GM12878 (cell line): ENCODE measurements around the gene PSAT1.

Source experiments
- CTCF ChIP-seq, 3 experiments: IDR thresholded peaks in 2 of 3; conservative IDR thresholded peaks in 1 of 3; 2 replicates each; pipeline ENCODE4 v1.5.1; 2011; ENCODE audit warnings: low read depth in 3 of 3, low read length in 3 of 3, mild to moderate bottlenecking in 3 of 3, control low read depth in 2 of 3, moderate library complexity in 2 of 3, inconsistent platforms in 1 of 3, mixed read lengths in 1 of 3; ENCODE audit not compliant: control insufficient read depth in 2 of 3, insufficient read depth in 1 of 3; ENCODE audit errors: extremely low read depth in 1 of 3
- EZH2 ChIP-seq: IDR thresholded peaks from 2 replicates; pipeline ENCODE4 v1.6.1; 2012; ENCODE audit warnings: low read depth, mild to moderate bottlenecking, control low read depth, inconsistent platforms, low read length, borderline replicate concordance; ENCODE audit not compliant: control insufficient read depth
- SUZ12 ChIP-seq: fragments of 200-600 bp; sonication (generic); IDR thresholded peaks from one replicate; pipeline ENCODE4 v1.6.1; 2018; ENCODE audit warnings: antibody characterized with exemption, mild to moderate bottlenecking; ENCODE audit not compliant: unreplicated experiment
- TCF7 ChIP-seq: IDR thresholded peaks from 2 replicates; pipeline ENCODE4 v1.6.1; 2014; ENCODE audit warnings: antibody characterized with exemption, borderline replicate concordance

DNA sequence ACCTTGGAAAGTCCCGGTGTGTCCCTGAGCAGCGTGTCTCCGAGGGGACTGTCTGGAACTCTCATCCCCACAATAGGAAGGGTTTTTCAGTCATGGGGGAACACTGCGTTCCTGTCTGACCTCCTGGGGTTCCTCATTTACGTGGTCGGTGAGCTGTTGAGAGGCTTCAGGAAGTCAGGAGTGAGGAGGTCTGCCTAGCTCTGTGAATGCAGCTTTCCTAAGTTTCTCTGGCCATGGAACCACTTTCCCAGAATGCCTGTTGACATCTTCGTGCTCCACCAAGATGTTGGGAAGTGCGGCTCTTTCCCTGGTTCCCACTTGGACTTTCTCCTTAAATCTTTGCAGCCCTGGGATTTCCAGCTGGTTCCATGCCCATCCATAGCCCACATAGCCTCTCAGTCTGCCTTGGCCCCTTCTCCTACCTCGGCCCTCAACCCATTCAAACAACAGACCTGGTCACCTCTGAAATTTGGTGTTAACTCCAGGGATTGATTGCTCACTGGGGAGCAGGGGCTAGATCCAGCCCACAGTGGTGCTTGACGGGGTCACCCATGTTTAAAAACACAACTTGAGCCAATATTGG is 27.2 kb downstream of the PSAT1 start:
- TF ChIP-seq TCF7, result no peak
- no peak for TF ChIP-seq SUZ12
- no peak for TF ChIP-seq CTCF (IDR thresholded peaks at IDR 0.05 in 2 of 3, conservative IDR thresholded peaks at IDR 0.05 in 1 of 3; ENCODE audit: control insufficient read depth in 2 of 3, extremely low read depth in 1 of 3, insufficient read depth in 1 of 3, low read depth in 3 of 3, low read length in 3 of 3)
- no peak for TF ChIP-seq EZH2
